CD4-positive, alpha-beta memory T cell (primary cell): ENCODE results near the gene SLC5A3. TPM values are rescaled to one million over a fixed set of nuclear protein-coding genes. Genes with fewer than 3 reads are reported as not detected.
A peak's percentile ranks its signal among the peaks of the same experiment; 100 is the strongest.

Source experiments
- CTCF ChIA-PET: fragments of 350-600 bp; sonication (Branson Sonifier 250); formaldehyde crosslinking; loops from one replicate; lab custom pipeline; 2021; ENCODE audit warnings: inconsistent platforms; ENCODE audit not compliant: partially characterized antibody; lab: Charles Lee
- POLR2A ChIA-PET: fragments of 350-600 bp; sonication (Branson Sonifier 250); formaldehyde crosslinking; loops from one replicate; lab custom pipeline; 2021; ENCODE audit not compliant: partially characterized antibody; lab: Charles Lee
- DNase-seq, 5 donors: peaks; one replicate each; pipeline versions ENCODE4 v3.0.0 to v3.0.0-alpha.2; 2020 to 2022; ENCODE audit warnings: mixed read lengths in 1 of 5
- H3K27ac ChIP-seq: one replicate; pipeline ENCODE4 v1.7.0; 2013; ENCODE audit warnings: low read depth, low read length
- H3K27me3 ChIP-seq: 2 replicates; pipeline ENCODE4 v1.7.0; 2013; ENCODE audit warnings: mild to moderate bottlenecking, low read length, moderate library complexity; ENCODE audit not compliant: insufficient read depth
- H3K36me3 ChIP-seq: 2 replicates; pipeline ENCODE4 v1.7.0; 2013; ENCODE audit warnings: mild to moderate bottlenecking, low read length, moderate library complexity; ENCODE audit not compliant: insufficient read depth
- H3K4me1 ChIP-seq: 2 replicates; pipeline ENCODE4 v1.7.0; 2013; ENCODE audit warnings: mild to moderate bottlenecking, low read length, moderate library complexity; ENCODE audit not compliant: insufficient read depth
- H3K4me3 ChIP-seq, 2 donors: one replicate each; pipeline ENCODE4 v1.7.0; 2013; ENCODE audit warnings: low read length in 2 of 2, mild to moderate bottlenecking in 1 of 2
- H3K9me3 ChIP-seq, 2 donors: one replicate each; pipeline ENCODE4 v1.7.0; 2013; ENCODE audit warnings: low read length in 2 of 2, control low read depth in 1 of 2; ENCODE audit not compliant: control insufficient read depth in 1 of 2
- H3K27ac Mint-ChIP-seq, 7 donors: one replicate each; pipeline ENCODE4 v1.8.0; 2020 to 2021; ENCODE audit warnings: mixed read lengths in 7 of 7, mild to moderate bottlenecking in 6 of 7, inconsistent platforms in 3 of 7, moderate library complexity in 3 of 7
- H3K27me3 Mint-ChIP-seq, 2 donors: one replicate each; pipeline ENCODE4 v1.8.0; 2020 to 2021; ENCODE audit warnings: mixed read lengths in 2 of 2
- H3K36me3 Mint-ChIP-seq, 2 donors: one replicate each; pipeline ENCODE4 v1.8.0; 2020 to 2021; ENCODE audit warnings: mixed read lengths in 2 of 2, inconsistent platforms in 1 of 2, mild to moderate bottlenecking in 1 of 2
- H3K4me1 Mint-ChIP-seq, 4 donors: one replicate each; pipeline ENCODE4 v1.8.0; 2020 to 2021; ENCODE audit warnings: mixed read lengths in 4 of 4, mild to moderate bottlenecking in 1 of 4
- H3K4me3 Mint-ChIP-seq, 8 donors: one replicate each; pipeline ENCODE4 v1.8.0; 2020 to 2021; ENCODE audit warnings: mixed read lengths in 8 of 8, mild to moderate bottlenecking in 7 of 8, moderate library complexity in 6 of 8, inconsistent platforms in 3 of 8
- H3K9me3 Mint-ChIP-seq, 8 donors: one replicate each; pipeline ENCODE4 v1.8.0; 2020 to 2021; ENCODE audit warnings: mixed read lengths in 8 of 8, mild to moderate bottlenecking in 5 of 8, inconsistent platforms in 3 of 8, moderate library complexity in 1 of 8
- intact Hi-C: fragments of 100-400 bp; cut with micrococcal nuclease; formaldehyde crosslinking; loops from one replicate; pipeline ENCODE4 v1.15.1; 2023
- polyA plus RNA-seq, 2 donors: library from polyadenylated mRNA; unstranded; fragments of 300-500 nt; fragmentation: Illumina TruSeq; gene quantifications; one replicate each; pipeline ENCODE4 v1.2.3, GENCODE V29; 2021
- total RNA-seq, 2 experiments: library from RNA; stranded (reverse); gene quantifications; one replicate each; pipeline ENCODE4 v1.2.3, GENCODE V29; 2021

The SLC5A3 gene
- total and polyA plus RNA-seq, 4 experiments from 2014 or later: 0.68 to 33.4 (median 17.1) TPM

DNA sequence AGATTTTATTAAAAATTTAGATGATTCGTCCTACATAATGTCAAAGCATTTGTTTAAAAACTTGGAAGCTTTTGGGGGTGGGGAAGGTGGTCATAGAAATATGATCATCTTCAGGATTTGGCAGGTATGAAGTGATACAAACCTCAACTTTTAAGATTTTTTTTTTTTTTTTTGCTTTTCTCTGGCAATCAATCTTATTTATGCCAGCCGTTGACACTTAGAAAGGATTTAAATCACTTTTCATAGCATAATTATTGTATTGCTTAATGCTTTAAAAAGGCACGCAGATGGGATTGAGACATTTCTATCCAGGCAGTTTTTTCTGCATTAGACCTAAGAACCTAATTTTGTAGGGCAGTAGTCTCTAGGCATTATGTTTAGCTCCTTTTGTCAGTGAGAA lies 19.7 kb downstream of the SLC5A3 start:
- Histone ChIP-seq H3K27me3 (no peaks in the 10 kb centered on the region), H3K27ac (no peak overlapping the region), H3K4me1 (peaks cover 43% of the 10 kb centered on the region), H3K4me3 (no peak overlapping the region), H3K36me3 (peaks cover 16% of the 10 kb centered on the region), H3K9me3 (no peaks in the 10 kb centered on the region)
- no peak for DNase-seq
- ChIA-PET POLR2A (interaction anchor here (0.9 to 2.1 kb wide), 3 partner anchors 8 to 157 kb away, joined by 3 to 12 read pairs (median 5); no protein-coding TSS in a partner anchor), CTCF (interaction anchor here (0.8 to 4.7 kb wide), 5 partner anchors 8 to 170 kb away, joined by 3 to 29 read pairs (median 8); no protein-coding TSS in a partner anchor)
- Mint-ChIP-seq H3K9me3 (no peaks in the 10 kb centered on the region), H3K27me3 (no peaks in the 10 kb centered on the region), H3K36me3 (peaks cover 40 to 41% of the 10 kb centered on the region in 2 donors), H3K27ac (peak overlapping the region in 2 of 7 donors; percentile 8 to 30), H3K4me3 (no peak overlapping the region), H3K4me1 (peaks cover 48 to 70% (median 57%) of the 10 kb centered on the region in 4 donors)
- intact Hi-C loops: no loop called here

DNA sequence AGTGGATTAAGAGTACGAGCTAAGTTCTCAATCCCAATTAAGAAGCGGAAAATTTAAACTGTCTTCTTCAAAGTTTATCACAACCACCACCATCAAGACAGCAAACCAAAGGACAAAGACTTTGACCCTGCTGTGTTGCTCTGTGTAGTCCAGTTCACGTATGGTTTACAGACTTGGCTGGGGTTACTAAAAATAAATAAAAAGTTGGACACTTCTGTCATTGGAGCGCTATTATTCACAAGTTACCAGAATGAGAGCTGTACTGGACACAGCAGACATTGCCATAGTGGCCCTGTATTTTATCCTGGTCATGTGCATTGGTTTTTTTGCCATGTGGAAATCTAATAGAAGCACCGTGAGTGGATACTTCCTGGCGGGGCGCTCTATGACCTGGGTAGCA lies 21.6 kb downstream of the SLC5A3 start:
- no peak for DNase-seq
- H3K27ac Mint-ChIP-seq: no peak overlapping the region
- POLR2A ChIA-PET: interaction anchor here (1.2 kb wide), 1 partner anchor 22 kb away, joined by 3 read pairs; the partner anchor contains the start of genes MRPS6 and SLC5A3
- CTCF ChIA-PET: interaction anchor here (1.0 to 3.0 kb wide), 2 partner anchors 22 to 34 kb away, joined by 3 to 8 read pairs; partner anchors contain the start of genes MRPS6 and SLC5A3
- Histone ChIP-seq H3K4me3 (no peak overlapping the region), H3K36me3 (peaks cover 16% of the 10 kb centered on the region), H3K9me3 (no peaks in the 10 kb centered on the region), H3K4me1 (peaks cover 42% of the 10 kb centered on the region), H3K27me3 (no peaks in the 10 kb centered on the region), H3K27ac (no peak overlapping the region)
- peaks cover 43 to 81% (median 65%) of the 10 kb centered on the region in 4 donors for H3K4me1 Mint-ChIP-seq
- no peaks in the 10 kb centered on the region for H3K27me3 Mint-ChIP-seq
- no peaks in the 10 kb centered on the region for H3K9me3 Mint-ChIP-seq
- intact Hi-C loops: no loop called here
- H3K36me3 Mint-ChIP-seq: peaks cover 49 to 56% of the 10 kb centered on the region in 2 donors
- no peak overlapping the region for H3K4me3 Mint-ChIP-seq

DNA sequence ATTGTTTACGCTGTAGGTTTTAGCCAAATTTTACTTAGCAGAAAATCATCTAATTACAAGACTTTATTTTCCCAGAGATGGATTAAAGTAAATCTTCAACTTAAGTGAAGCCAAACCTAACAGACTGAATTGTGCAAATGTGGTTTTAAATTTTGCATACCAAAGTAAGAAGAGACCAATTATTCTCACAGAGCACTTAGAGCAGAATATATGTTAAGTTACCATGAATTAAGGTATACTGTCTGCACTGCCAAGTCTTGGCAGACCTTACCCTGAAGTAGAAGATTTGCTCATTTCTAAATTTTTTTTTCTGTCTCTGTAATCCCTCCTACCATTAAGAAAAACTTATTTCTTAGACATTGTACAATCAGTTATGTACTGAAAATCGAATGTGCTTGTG lies 24.1 kb downstream of the SLC5A3 start:
- H3K36me3 Mint-ChIP-seq: peaks cover 50 to 64% of the 10 kb centered on the region in 2 donors
- DNase-seq: no peak

DNA sequence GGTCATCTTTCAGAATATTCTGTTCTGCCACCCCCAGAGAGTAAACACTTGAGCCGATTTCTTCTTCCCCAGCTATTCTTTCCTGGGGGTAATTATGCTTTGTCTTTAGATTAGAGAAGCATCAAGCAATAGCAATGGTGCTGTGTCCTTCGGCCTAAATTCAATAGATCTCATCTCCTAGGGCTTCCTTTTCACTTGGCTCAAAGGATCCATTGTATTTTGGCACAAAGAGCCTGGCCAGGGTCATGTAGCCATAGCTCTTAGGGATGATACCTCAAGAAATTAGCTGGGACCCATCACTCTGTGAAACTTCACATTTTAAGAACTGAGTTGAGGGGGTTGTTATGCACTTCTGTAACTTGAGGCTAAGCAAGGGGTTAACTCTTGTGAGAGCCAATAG lies 27.0 kb downstream of the SLC5A3 start:
- no peak overlapping the region for H3K27ac Mint-ChIP-seq
- no peaks in the 10 kb centered on the region for H3K9me3 Mint-ChIP-seq
- Histone ChIP-seq H3K27ac (no peak overlapping the region), H3K9me3 (no peaks in the 10 kb centered on the region), H3K27me3 (no peaks in the 10 kb centered on the region), H3K4me1 (peaks cover 23% of the 10 kb centered on the region), H3K4me3 (no peak overlapping the region), H3K36me3 (peaks cover 10% of the 10 kb centered on the region)
- peaks cover 40 to 81% (median 58%) of the 10 kb centered on the region in 4 donors for H3K4me1 Mint-ChIP-seq
- no peak overlapping the region for H3K4me3 Mint-ChIP-seq
- H3K36me3 Mint-ChIP-seq: peaks cover 56 to 65% of the 10 kb centered on the region in 2 donors
- no peaks in the 10 kb centered on the region for H3K27me3 Mint-ChIP-seq
- ChIA-PET POLR2A (no interaction called here), CTCF (interaction anchor here (0.9 to 3.1 kb wide), 3 partner anchors 9 to 247 kb away, joined by 3 to 19 read pairs (median 5); no protein-coding TSS in a partner anchor)
- no peak for DNase-seq
- intact Hi-C loops: no loop called here

More for the DNA sequence above, 24.1 kb downstream of the SLC5A3 start:
- Histone ChIP-seq H3K4me3 (no peak overlapping the region), H3K9me3 (no peaks in the 10 kb centered on the region), H3K4me1 (peaks cover 31% of the 10 kb centered on the region), H3K27me3 (no peaks in the 10 kb centered on the region), H3K36me3 (peaks cover 16% of the 10 kb centered on the region), H3K27ac (no peak overlapping the region)
- Mint-ChIP-seq H3K4me1 (peaks cover 41 to 80% (median 62%) of the 10 kb centered on the region in 4 donors), H3K9me3 (no peaks in the 10 kb centered on the region), H3K27ac (peak overlapping the region in 1 of 7 donors; percentile 22), H3K4me3 (no peak overlapping the region), H3K27me3 (no peaks in the 10 kb centered on the region)
- intact Hi-C loops: no loop called here
- CTCF ChIA-PET: no interaction called here
- POLR2A ChIA-PET: no interaction called here

DNA sequence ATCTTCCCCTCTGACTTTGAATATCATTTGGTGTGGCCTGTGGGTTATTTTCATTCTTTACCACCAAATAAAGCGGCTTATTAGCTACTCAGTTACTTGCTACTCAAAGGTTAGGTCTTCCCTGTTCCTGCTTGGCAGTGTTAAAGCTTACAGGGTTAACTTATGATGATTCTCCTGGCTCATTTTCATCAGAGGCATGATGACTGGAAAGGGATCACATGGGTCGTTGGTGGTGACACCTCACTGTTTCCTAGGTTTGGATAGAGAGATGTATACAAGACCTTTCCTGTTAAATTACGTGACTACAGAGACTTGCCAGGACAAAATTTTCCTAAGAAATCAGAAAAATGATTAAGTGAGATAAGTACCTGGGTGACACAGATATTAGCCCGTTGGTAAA lies 27.4 kb downstream of the SLC5A3 start:
- Mint-ChIP-seq H3K27me3 (no peaks in the 10 kb centered on the region), H3K36me3 (peaks cover 54 to 61% of the 10 kb centered on the region in 2 donors), H3K4me1 (peaks cover 36 to 81% (median 55%) of the 10 kb centered on the region in 4 donors), H3K27ac (no peak overlapping the region), H3K4me3 (no peak overlapping the region), H3K9me3 (no peaks in the 10 kb centered on the region)
- POLR2A ChIA-PET: interaction anchor here (1.2 kb wide), 1 partner anchor 8 kb away, joined by 5 read pairs; no protein-coding TSS in a partner anchor
- Histone ChIP-seq H3K9me3 (no peaks in the 10 kb centered on the region), H3K4me1 (peaks cover 23% of the 10 kb centered on the region), H3K27ac (no peak overlapping the region), H3K4me3 (no peak overlapping the region), H3K27me3 (no peaks in the 10 kb centered on the region), H3K36me3 (peaks cover 5% of the 10 kb centered on the region)
- intact Hi-C loops: no loop called here
- DNase-seq: no peak
- CTCF ChIA-PET: interaction anchor here (3.1 kb wide), 1 partner anchor 10 kb away, joined by 19 read pairs; no protein-coding TSS in a partner anchor

DNA sequence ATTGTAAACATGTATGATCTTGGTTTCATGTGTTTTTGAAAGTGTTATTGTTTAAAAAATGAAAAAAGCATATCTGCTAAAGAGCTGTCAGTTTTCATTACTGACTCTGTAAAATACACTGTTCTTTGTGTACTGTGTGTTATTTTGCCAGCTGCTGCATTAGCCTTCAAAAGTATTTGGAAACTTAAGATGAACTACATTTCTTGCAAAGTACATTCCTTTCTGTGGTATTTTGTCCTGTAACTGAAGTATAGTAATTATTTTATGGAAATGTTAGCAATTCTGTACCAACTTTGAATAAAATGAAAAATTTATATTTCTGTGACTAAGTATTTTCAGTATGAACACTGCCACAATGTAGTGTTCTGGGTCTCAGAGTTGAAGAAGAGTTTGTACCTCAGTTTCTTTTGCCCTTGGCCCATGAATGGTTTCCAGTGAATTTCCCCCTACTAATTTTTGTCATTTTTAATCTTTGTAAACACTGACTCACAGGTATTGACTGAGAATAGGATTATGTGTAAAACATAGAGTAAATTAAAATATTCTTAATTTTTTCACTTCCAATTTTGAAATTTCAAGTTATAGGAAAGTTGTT lies 32.7 kb downstream of the SLC5A3 start:
- no peak for DNase-seq
- Mint-ChIP-seq H3K9me3 (peaks cover 0 to 4% (median 0%) of the 10 kb centered on the region in 8 donors), H3K4me1 (peaks cover 24 to 61% (median 45%) of the 10 kb centered on the region in 4 donors), H3K27ac (no peak overlapping the region), H3K4me3 (no peak overlapping the region), H3K27me3 (no peaks in the 10 kb centered on the region), H3K36me3 (peaks cover 36 to 47% of the 10 kb centered on the region in 2 donors)
- H3K9me3 ChIP-seq: no peaks in the 10 kb centered on the region
- H3K4me3 ChIP-seq: no peak overlapping the region
- no peaks in the 10 kb centered on the region for H3K27me3 ChIP-seq
- POLR2A ChIA-PET: no interaction called here
- intact Hi-C loops: no loop called here
- H3K36me3 ChIP-seq: no peaks in the 10 kb centered on the region
- CTCF ChIA-PET: no interaction called here
- peaks cover under 1% of the 10 kb centered on the region for H3K4me1 ChIP-seq
- H3K27ac ChIP-seq: no peak overlapping the region

DNA sequence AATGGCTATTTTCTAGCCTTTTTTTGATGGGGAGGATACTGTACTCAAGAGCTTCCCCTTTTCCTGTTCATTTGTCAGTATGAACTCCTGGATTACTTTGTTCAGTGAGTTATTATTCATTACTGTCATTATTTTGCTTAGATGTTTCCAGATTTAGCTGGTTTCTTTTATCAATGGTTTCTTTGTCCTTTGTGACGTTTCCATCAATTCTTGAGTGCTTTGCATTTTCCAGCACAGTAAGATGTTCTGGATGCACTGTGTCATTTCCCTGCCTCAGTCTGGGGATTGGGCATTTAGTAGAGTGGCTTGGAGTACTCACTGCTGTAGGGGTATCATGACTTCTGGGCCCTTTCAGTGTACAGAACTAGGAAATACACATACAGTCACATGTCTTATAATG lies 34.2 kb downstream of the SLC5A3 start:
- POLR2A ChIA-PET: no interaction called here
- DNase-seq: no peak
- Histone ChIP-seq H3K27me3 (no peaks in the 10 kb centered on the region), H3K4me1 (no peaks in the 10 kb centered on the region), H3K27ac (no peak overlapping the region), H3K36me3 (no peaks in the 10 kb centered on the region), H3K4me3 (no peak overlapping the region), H3K9me3 (no peaks in the 10 kb centered on the region)
- H3K27ac Mint-ChIP-seq: peak overlapping the region in 2 of 7 donors; percentile 11 to 45
- H3K4me3 Mint-ChIP-seq: no peak overlapping the region
- intact Hi-C loops: no loop called here
- CTCF ChIA-PET: interaction anchor here (0.7 kb wide), 1 partner anchor 184 kb away, joined by 3 read pairs; no protein-coding TSS in a partner anchor
- H3K27me3 Mint-ChIP-seq: no peaks in the 10 kb centered on the region
- peaks cover 0 to 4% (median 0%) of the 10 kb centered on the region in 8 donors for H3K9me3 Mint-ChIP-seq
- H3K4me1 Mint-ChIP-seq: peaks cover 27 to 66% (median 50%) of the 10 kb centered on the region in 4 donors
- peaks cover 37 to 54% of the 10 kb centered on the region in 2 donors for H3K36me3 Mint-ChIP-seq
